HepG2 (cell line): Measurements from ENCODE around the gene E2F1. TPM values are rescaled to one million over a fixed set of nuclear protein-coding genes. Genes with fewer than 3 reads are reported as not detected.

Experiments used
- ATAC-seq: fragments of 200-7000 bp; cut with Tn5 transposase; 3 replicates; pipeline ENCODE4 v1.9.1; 2020; ENCODE audit warnings: mild to moderate bottlenecking, moderate library complexity
- BruUV-seq: library from RNA; stranded (reverse); fragments of 400-500 nt; replicated peaks from 2 replicates; lab custom pipeline; 2021; lab: Mats Ljungman, UMichigan
- CTCF ChIA-PET: fragments of 300-600 bp; formaldehyde crosslinking; extraction: SDS; loops from one replicate; lab custom pipeline; 2021; ENCODE audit warnings: low total read pairs, inconsistent platforms, low intra/inter-chr PET ratio; lab: Yijun Ruan, JAX
- POLR2A ChIA-PET: fragments of 350-600 bp; sonication (Branson Sonifier 250); formaldehyde crosslinking; loops from one replicate; lab custom pipeline; 2020; ENCODE audit warnings: antibody characterized with exemption, inconsistent platforms; lab: Yijun Ruan, JAX
- DNase-seq: peaks from one replicate; pipeline ENCODE4 v3.0.0-alpha.2; 2015; ENCODE audit warnings: low spot score
- FAIRE-seq: peaks from 3 replicates; lab custom pipeline; 2011; peaks lifted over from hg19 to GRCh38; lab: Jason Lieb, UNC
- H2AFZ ChIP-seq: one replicate; pipeline ENCODE4 v1.6.1; 2011; ENCODE audit warnings: low read length, inconsistent platforms
- H3K27ac ChIP-seq: fragments of 300-600 bp; 3 replicates; pipeline ENCODE4 v1.8.0; 2011; ENCODE audit warnings: mixed run types, mild to moderate bottlenecking, mixed read lengths, low read length, inconsistent platforms; ENCODE audit not compliant: insufficient read depth; ENCODE audit errors: extremely low read length
- H3K27me3 ChIP-seq, 2 experiments: fragments of 200-600 bp in 1 of 2; 2 replicates in 1 of 2; 3 replicates in 1 of 2; pipeline versions ENCODE4 v1.6.0 to v1.8.0; 2011; ENCODE audit warnings: low read length in 2 of 2, mild to moderate bottlenecking in 2 of 2, moderate library complexity in 2 of 2, inconsistent platforms in 1 of 2; ENCODE audit not compliant: insufficient read depth in 2 of 2, control insufficient read depth in 1 of 2
- H3K36me3 ChIP-seq, 2 experiments: fragments of 200-600 bp in 1 of 2; replicated peaks in 1 of 2; 2 replicates in 1 of 2; 3 replicates in 1 of 2; pipeline versions ENCODE4 v1.5.1 to v1.8.0; 2011; ENCODE audit warnings: low read length in 2 of 2, inconsistent platforms in 1 of 2; ENCODE audit not compliant: insufficient read depth in 2 of 2, control insufficient read depth in 1 of 2
- H3K4me1 ChIP-seq: 2 replicates; pipeline ENCODE4 v1.5.1; 2012; ENCODE audit warnings: low read length, inconsistent platforms; ENCODE audit not compliant: insufficient read depth
- H3K4me2 ChIP-seq: 2 replicates; pipeline ENCODE4 v1.6.0; 2011; ENCODE audit warnings: low read depth, low read length, inconsistent platforms
- H3K4me3 ChIP-seq, 3 experiments: fragments of 200-600 bp in 1 of 3; sonication (generic), shearing (Covaris generic) in 1 of 3; replicated peaks in 1 of 3; 2 replicates each; pipeline ENCODE4 v1.5.1; 2011 to 2016; ENCODE audit warnings: low read length in 3 of 3, inconsistent platforms in 2 of 3, low read depth in 2 of 3, mild to moderate bottlenecking in 2 of 3, control low read depth in 1 of 3, mixed read lengths in 1 of 3; ENCODE audit not compliant: insufficient read depth in 1 of 3
- H3K79me2 ChIP-seq: one replicate; pipeline ENCODE4 v1.6.1; 2011; ENCODE audit warnings: low read length, inconsistent platforms; ENCODE audit not compliant: insufficient read depth
- H3K9ac ChIP-seq: 2 replicates; pipeline ENCODE4 v1.6.0; 2011; ENCODE audit warnings: mild to moderate bottlenecking, low read depth, low read length, inconsistent platforms; ENCODE audit not compliant: insufficient read depth
- H3K9me3 ChIP-seq: 2 replicates; pipeline ENCODE4 v1.5.1; 2012; ENCODE audit warnings: mild to moderate bottlenecking, low read length
- H4K20me1 ChIP-seq: 2 replicates; pipeline ENCODE4 v1.6.0; 2011; ENCODE audit warnings: inconsistent platforms, mild to moderate bottlenecking, low read length, moderate library complexity; ENCODE audit not compliant: insufficient read depth
- AGO2 ChIP-seq: fragments of 200-400 bp; formaldehyde crosslinking; optimal IDR thresholded peaks from 2 replicates; pipeline ENCODE3; 2017; ENCODE audit warnings: mild to moderate bottlenecking, low read depth, low read length, moderate library complexity
- MAFK ChIP-seq, 2 experiments: IDR thresholded peaks in 1 of 2; conservative IDR thresholded peaks in 1 of 2; 2 replicates each; pipeline ENCODE4 v1.6.1; 2011; ENCODE audit warnings: improper control_type of control experiment in 2 of 2, low read length in 2 of 2
- POLR2A ChIP-seq, 2 experiments: IDR thresholded peaks; 2 replicates each; pipeline ENCODE4 v1.6.1; 2011; ENCODE audit warnings: low read depth in 2 of 2, low read length in 2 of 2, mild to moderate bottlenecking in 1 of 2, moderate library complexity in 1 of 2; ENCODE audit not compliant: insufficient read depth in 1 of 2
- SMARCE1 ChIP-seq: fragments of 450-650 bp; IDR thresholded peaks from 2 replicates; pipeline ENCODE4 v1.6.1; 2017; ENCODE audit warnings: borderline replicate concordance
- ZMAT3 ChIP-seq: sonication (generic); formaldehyde crosslinking; conservative IDR thresholded peaks from 2 replicates; pipeline ENCODE4 v1.7.0; 2021; ENCODE audit warnings: missing genetic modification reagents
- ZNF17 ChIP-seq: sonication (generic); formaldehyde crosslinking; IDR thresholded peaks from 2 replicates; pipeline ENCODE4 v1.5.0; 2020; ENCODE audit warnings: mild to moderate bottlenecking, missing genetic modification reagents
- ZNF333 ChIP-seq: sonication (generic); formaldehyde crosslinking; IDR thresholded peaks from 2 replicates; pipeline ENCODE4 v1.4.0; 2020; ENCODE audit warnings: mild to moderate bottlenecking, missing genetic modification reagents, borderline replicate concordance
- ZNF687 ChIP-seq: sonication (generic); formaldehyde crosslinking; IDR thresholded peaks from 2 replicates; pipeline ENCODE4 v1.5.1; 2020; ENCODE audit warnings: mild to moderate bottlenecking, missing genetic modification reagents, moderate library complexity
- ZNF768 ChIP-seq: sonication (generic); formaldehyde crosslinking; IDR thresholded peaks from 2 replicates; pipeline ENCODE4 v1.4.0; 2020; ENCODE audit warnings: missing genetic modification reagents
- WGBS: methylation state at CpG from one replicate; pipeline ENCODE4 v1.1.6; 2017; ENCODE audit warnings: low lambda C conversion rate; 5-methylcytosine and 5-hydroxymethylcytosine counted together
- in situ Hi-C: cut with HindIII; loops from 2 replicates; pipeline ENCODE4 v1.10.0; 2017; ENCODE audit warnings: low pct_unique_long_range_greater_than_20kb; ENCODE audit not compliant: extremely low pct_ligation_motif_present
- intact Hi-C: fragments of 100-400 bp; cut with micrococcal nuclease; formaldehyde crosslinking; loops from one replicate; pipeline ENCODE4 v1.10.0; 2022; ENCODE audit not compliant: unreplicated experiment
- polyA plus RNA-seq, 8 experiments: library from polyadenylated mRNA; depleted of rRNA in 3 of 8; stranded (reverse) in 7 of 8; unstranded in 1 of 8; fragments of >200 nt; fragmentation: Illumina TruSeq in 4 of 8; extraction: Trizol in 4 of 8; gene quantifications; 2 replicates each; pipeline versions ENCODE4 v1.2.1 to v1.2.3, GENCODE V29; 2011 to 2016; ENCODE audit warnings: low read depth in 4 of 8, missing spikeins in 1 of 8, mixed read lengths in 1 of 8; ENCODE audit not compliant: insufficient read depth in 1 of 8
- total RNA-seq, 5 experiments: library from RNA; depleted of rRNA; stranded (reverse); fragments of >200 nt; fragmentation: Illumina TruSeq; extraction: Trizol; gene quantifications; 2 replicates each; pipeline ENCODE4 v1.2.3, GENCODE V29; 2016; ENCODE audit warnings: low read depth in 1 of 5

Gene E2F1
- total and polyA plus RNA-seq, 2 of the 13 experiments (the other 11 are each of a cell fraction or from before 2014, with no cell fraction given) = 25.5 to 39.4 TPM

DNA sequence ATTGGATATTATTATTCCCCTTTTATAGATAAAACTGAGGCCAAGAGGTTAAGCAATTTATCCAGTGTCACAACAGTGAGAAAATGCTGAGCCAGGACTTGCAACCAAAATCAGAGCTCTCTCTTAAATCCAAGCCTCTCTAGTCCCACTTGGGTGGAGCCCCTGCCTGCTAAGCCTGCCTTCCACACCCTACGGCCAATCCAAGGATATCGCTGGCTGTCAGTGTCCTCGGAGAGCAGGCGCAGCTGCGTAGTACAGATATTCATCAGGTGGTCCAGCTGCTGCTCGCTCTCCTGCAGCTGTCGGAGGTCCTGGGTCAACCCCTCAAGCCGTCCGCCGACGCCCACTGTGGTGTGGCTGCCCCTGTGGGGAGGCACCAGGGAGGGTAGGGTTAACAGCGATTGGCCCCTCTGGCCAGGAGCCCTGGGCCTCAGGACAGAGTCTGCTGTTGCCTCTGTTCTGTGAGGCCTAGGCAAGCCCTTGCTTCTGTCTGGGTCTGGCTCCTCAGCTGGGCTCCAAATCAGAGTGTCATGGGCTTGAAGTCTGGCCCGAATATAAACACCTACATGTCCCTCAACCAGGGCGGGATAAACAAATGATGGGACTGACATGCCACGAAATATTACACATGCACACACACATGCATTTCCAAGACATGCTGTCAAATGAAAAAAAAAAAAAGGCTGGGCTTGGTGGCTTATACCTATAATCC lies 8.0 kb downstream of the E2F1 start:
- DNase-seq = no peak
- no peaks in the 10 kb centered on the region for H4K20me1 ChIP-seq
- no peak for FAIRE-seq
- H3K36me3 ChIP-seq = peaks cover 9 to 28% of the 10 kb centered on the region in 2 experiments; a peak in 4 of 5 replicates
- no peak overlapping the region for H3K9ac ChIP-seq
- intact Hi-C loops = no loop called here
- H3K79me2 ChIP-seq = peaks cover 12% of the 10 kb centered on the region
- CTCF ChIA-PET = no interaction called here
- POLR2A ChIA-PET = interaction anchor here (1.0 kb wide), 1 partner anchor 15 kb away, joined by 3 read pairs; no protein-coding TSS in a partner anchor
- no peak overlapping the region for H3K4me2 ChIP-seq
- TF ChIP-seq ZNF687 (CRISPR knock-in tag) = 0 out of 2 replicates have a peak, but pooled peaks have one; percentile 12
- TF ChIP-seq SMARCE1 = no peak
- TF ChIP-seq ZMAT3 = no peak
- 0 out of 4 replicates have a peak, but pooled peaks of 1 of the 2 experiments have one; percentile 9 for TF ChIP-seq POLR2A (IDR thresholded peaks at IDR 0.05; ENCODE audit: insufficient read depth in 1 of 2, low read depth in 2 of 2, low read length in 2 of 2)
- no peak for TF ChIP-seq ZNF17 (CRISPR knock-in tag)
- TF ChIP-seq MAFK (conservative IDR thresholded peaks at IDR 0.05 in 1 of 2, IDR thresholded peaks at IDR 0.05 in 1 of 2; ENCODE audit: low read length in 2 of 2) = peak; percentile 25 to 53; a peak in 2 of 4 replicates
- TF ChIP-seq AGO2 = peak; percentile 70
- no peak for TF ChIP-seq ZNF333 (CRISPR knock-in tag)
- peak; percentile 33; the same call in 1 of the 2 replicates for TF ChIP-seq ZNF768
- TF ChIP-seq, all 625 proteins: peak for 5
- no peak overlapping the region for H3K4me3 ChIP-seq
- H2AFZ ChIP-seq = no peak overlapping the region
- BruUV-seq = no TSS peak
- H3K27me3 ChIP-seq = peaks cover 0 to 3% of the 10 kb centered on the region in 2 experiments; a peak in 1 of 5 replicates
- H3K27ac ChIP-seq = no peak overlapping the region
- ATAC-seq = no peak
- in situ Hi-C loops = no loop called here
- peaks cover 17% of the 10 kb centered on the region for H3K4me1 ChIP-seq
- WGBS = 98% methylated on average over 15 of the region's 15 CpGs
- no peaks in the 10 kb centered on the region for H3K9me3 ChIP-seq
